ENCODE measurements around the gene PEAK3.

The PEAK3 gene

DNA sequence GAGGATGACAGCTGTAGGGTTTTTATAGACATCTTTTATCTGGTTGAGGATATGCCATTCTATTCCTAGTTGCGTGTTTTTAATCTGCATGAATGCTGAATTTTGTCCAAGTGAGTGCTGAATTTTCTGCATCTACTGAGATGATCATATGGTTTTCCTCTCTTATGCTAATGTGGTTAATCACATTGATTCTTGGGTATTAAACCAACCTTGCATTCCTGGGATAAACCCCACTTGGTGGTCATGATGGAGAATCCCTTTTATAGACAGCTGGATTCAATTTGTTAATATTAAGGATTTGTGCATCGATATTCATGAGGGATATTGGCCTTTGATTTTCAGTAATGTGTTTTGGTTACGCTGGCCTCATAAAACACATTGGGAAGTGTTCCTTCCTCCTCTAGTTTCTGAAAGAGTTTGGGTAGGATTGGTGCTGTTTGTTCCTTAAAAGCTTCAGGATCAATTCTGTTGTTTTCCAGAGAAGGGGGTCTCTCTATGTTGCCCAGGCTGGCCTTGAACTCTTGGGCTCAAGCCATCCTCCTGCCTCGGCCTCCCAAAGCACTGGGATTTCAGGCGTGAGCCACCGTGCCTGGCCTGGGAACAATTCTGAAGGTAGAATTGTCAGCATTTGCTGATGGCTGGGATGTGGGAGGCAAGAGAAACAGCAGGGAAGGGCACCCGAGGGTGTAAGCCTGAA is 33.3 kb upstream of the PEAK3 start:
- no peak for DNase-seq

DNA sequence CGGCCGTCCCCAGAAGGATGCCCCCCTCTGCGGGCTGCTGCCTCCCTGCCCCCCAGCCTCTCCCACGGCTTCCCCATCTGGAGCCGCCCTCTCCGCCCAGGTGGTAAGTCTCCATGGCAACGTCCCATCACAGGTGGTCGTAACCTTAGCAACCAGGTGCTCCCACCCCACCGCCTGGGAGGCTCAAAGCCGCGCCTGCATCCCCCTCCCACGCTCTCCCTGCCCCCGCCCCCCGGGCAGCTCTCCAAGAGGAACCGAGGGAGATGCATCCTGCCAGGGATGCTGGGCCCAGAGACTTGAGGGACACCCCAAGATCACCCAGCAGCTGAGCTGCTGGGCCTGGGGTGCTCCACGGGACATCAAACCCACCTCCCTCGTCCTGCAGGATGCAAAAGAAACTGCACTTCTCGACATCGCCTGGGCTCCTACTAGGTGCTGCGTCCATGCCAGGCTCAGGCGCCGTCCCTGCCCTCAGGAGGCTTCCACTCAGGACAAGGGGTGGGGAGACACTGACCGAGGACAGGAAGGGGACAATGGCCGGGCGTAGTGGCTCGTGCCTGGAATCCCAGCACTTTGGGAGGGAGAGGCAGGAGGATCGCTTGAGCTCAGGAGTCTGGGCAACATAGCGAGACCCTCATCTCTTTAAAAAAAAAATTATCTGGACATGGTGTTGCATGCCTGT is 31.0 kb upstream of the PEAK3 start:
- no peak for DNase-seq

DNA sequence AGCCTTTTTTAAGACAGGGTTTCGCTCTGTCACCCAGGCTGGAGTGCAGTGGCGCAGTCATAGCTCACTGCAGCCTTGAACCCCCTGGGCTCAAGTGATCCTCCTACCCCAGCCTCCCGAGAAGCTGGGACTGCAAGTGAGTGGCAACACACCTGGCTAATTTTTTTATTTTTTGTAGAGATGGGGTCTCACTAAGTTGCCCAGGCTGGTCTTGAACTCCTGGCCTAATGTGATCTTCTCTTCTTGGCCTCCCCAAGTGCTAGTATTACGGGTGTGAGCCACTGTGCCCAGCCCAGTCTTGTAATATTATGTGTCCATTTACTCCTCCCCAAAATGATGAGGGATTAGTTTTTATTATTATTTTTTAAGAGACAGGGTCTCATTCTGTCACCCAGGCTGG is 29.1 kb upstream of the PEAK3 start:
- DNase-seq: no peak

DNA sequence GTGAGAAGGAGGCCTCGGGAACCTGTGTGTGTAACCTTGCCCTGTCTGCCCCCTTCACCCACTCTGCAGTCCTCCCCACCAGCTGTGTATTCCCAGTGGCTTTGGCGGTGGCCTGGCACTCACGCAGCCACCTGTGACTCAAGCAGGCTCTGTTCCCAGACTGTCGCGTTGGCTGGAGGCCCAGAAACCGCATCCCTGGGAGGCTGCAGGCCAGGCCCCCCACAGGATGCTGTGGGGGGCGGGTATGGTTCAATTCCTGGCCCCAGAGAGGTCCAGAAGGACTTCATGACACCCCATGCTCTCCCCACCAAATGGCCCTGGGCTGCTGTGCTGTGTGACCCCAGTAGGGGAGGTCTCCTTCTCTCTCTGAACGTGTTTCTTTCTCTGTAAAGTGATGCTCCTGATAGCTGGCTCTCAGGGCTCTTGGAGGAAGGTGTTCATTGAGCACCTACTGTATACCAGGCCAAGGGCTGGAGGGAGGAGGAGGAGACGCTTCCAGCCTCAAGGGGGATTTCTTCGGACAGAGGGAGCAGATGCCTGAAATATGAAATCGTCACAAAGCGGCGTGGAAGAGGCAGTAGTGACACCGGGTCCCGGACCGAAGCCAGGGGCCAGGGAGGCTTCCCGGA is 27.9 kb upstream of the PEAK3 start:
- no peak for DNase-seq

GRCh38 chr19:2308114-2308556 is 26.2 kb upstream of the PEAK3 start, which contains the start of gene LINGO3:
LINGO3 (minus strand) TSS chr19:2308154; CDS start chr19:2291776, 16,378 bp downstream.
- DNase-seq: no peak

DNA sequence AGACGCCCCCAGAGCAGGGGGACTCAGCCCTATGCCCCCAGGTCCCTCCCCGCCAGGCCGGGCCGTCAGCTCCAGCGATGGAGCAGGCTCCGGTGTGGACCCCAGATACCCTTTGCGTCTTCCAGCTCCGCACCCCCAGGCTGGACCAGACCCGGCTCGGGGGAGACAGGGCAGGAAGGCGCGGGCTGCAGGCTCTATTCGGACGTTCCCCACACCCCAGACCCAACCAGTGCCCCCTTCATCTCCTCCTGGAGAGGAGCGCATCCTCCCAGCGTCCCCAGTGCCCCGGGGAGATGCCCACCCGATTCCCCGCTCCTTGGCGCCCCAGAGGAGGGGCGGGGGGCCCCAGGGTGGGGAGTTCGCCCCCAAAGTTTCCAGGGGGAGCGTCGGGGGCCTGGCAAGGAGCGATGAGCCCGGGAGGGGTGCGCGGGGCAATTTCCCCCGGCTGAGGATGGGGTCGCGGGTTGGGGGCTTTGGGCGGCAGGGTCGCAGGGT is 25.6 kb upstream of the PEAK3 start:
- no peak for DNase-seq

GRCh38 chr19:2306971-2307370 is 25.0 kb upstream of the PEAK3 start:
- no peak for DNase-seq

DNA sequence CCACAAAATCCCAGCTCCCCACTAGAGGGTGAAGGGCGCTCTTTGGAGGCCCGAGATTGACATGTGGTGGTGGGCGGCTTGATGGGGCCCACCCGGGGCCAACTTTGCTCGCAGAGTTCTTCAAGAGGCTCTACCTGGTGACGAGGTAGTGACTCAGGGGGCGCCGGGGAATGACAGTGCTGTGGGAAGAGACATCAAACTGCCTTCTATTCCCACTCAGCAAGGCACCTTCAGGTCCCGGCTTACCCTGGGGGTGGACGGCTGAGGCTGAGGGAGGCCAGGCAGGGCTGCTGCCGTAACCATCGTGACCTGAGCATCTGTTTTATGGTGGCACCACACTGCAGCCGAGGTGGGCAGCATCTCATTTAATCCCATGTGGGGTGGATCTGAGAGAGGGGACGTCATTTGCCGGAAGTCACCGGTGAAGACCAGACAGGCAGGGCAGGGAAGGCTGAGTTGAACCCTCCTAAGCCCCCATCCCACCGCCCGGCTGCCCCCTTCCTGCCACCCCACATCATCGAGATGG is 24.4 kb upstream of the PEAK3 start:
- no peak for DNase-seq

DNA sequence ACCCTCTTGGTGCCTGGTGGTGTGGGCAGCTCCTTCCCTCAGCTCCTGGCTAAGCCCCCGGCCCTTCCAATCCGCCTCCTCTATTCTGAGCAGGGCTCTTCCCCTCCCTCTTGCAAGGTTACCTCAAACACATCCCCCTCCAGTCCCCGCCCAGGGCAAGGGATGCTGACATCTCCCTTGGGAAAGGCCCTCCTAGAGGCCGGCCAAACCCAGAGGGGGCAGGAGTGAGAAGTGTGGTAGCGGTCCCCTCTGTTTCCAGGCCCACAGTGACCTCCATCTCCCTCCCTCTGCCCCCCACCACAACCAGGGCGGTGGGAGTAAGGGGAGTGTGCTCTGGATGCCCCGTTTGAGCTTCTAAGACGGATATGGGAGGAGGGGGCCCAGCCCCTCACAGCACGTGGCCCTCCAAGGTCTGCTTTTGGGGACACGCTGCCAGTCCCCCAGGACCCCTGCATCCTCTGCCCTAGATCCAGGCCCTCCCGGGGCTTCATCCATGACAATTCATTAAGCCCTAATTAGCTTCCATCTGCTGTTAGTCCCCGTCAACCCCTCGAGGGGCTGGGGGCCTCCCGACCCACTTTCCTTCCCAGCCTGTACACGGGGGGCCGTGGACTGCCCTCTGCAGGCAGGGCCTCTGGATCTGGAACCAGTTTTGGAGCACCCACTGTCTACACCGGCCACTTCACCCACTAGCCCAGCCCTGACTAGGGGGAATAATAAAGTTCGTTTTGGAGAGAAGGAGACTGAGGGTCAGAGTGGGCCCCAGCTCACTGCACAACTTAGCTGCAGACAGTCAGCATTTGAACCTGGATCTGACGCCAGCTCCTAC is 23.7 kb upstream of the PEAK3 start:
- DNase-seq: no peak

DNA sequence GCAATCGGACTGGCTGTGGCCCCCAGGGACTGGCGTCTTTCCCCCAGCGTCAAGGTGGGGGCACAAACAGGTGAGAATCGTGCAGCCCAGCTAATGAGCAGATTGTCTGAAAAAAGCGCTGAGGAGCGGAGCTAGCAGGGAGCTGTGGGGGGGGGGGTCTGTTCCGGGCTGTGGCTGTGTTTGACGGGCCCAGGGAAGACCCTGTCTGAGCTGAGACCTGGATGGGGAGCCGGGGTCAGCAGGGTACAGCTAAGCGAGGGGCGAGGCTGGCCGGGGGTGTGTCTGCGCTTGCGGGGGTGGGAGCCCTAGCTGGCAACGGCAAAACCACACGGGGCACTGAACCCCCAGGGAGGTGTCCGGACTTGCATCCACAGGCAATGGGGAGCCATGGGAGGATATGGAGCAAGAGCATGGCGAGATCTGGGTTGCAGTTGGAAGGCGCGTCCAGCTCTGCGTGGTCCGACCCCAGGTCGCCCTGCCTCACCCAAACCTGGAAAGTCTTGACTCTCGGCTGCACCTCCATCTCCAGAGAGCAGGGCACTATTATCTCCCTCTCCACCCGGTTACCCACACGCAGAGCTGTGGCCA is 21.3 kb upstream of the PEAK3 start:
- DNase-seq: no peak

DNA sequence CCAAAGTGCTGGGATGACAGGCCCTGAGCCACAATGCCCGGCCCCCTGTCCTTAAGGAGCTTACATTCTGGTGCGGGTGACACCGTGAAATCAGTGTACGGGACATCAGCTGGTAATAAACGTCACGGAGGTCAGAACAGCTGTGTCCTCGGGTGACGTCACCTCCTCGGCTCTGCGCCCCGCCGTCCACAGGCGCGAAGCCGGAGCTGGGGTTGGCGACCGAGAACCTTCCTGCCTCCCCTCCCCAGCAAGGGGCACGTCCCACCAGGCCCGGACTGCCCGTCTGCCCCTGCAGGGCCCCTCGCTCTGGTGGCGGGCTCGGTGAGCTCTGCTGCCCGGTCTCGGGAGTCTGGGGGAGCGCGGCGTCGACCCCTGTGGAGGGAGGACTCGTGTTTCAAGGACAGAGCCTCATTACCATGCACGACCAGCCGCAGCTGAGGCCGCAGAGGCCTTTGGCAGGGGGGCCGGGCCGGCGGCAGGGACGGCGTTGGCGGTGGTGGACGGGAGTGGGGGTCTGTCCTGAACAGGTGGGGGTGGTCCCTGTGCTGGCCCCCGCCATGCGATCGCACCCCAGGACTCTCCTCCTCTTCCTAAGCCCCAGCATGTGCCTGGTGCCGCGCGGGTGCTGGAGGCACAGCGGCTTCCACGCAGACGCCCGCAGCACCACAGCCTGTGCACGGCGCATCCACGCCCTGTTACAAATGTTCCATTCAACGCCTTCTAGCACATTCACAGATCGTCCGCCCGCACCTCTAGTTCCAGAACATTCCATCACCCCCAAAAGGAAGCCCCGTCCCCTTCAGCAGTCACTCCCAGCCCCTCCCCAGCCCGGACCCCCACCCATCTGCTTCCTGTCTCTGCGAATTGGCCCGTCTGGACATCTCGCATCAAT is 20.6 kb upstream of the PEAK3 start:
- no peak for DNase-seq

GRCh38 chr19:2300533-2300932 is 18.6 kb upstream of the PEAK3 start:
- DNase-seq: no peak

- no peak for DNase-seq
Observed at GRCh38 chr19:2296141-2296540, 14.2 kb upstream of the PEAK3 start.

DNA sequence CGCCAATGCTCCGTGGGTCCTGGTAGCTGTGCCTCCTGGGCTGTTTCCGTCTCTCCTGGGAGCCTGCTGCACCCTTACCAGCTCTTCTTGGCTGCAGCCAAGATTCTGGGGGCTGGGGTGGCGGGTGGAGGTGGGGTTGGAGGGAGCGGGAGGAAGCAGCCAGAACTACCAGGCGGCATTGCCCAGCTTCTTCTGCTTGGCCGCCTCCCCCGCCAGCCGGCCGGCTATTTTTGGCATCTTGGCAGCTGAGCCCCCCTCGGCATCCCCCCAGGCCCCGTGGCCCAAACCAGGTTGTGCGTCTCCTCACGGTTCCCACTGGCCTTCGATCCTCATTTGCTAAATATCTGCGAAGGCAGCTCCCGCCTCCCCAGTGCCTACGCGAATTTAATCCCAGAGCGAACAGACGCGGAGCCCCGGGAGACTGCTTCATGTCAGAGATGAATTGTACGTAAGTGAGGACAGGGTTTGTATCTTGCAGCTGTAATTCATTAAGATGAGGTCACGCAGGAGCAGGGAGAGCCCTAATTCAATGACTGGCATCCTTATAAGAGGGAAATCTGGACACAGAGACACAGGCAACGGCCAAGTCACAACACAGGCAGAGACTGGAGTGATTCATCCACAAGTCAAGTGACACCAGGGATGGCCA is 12.8 kb upstream of the PEAK3 start:
- no peak for DNase-seq

DNA sequence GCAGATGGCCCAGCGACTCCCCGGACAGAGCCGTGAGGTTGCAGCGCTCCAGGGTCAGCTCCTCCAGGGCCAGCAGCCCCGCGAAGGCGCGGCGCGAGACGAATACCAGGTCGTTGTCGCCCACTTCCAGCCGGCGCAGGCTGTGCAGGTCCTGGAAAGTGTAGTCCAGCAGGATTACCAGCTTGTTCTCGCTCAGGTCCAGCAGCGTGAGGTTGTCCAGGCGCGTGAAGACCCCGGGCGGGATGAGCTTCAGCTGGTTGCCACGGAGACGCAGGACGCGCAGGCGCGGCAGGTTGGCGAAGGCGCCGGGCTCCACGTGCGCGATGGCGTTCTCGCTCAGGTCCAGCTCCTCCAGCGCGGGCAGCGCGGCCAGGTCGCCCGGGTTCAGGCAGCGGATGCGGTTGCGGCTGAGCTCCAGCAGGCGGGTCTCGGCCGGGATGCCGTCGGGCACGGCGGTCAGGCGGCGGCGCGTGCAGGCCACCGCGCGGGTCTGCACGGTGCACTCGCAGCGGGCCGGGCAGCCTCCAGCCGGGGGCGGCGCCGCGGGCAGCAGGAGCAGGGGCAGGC is 9.3 kb upstream of the PEAK3 start:
- DNase-seq: no peak

GRCh38 chr19:2290441-2291184 is 8.6 kb upstream of the PEAK3 start:
- DNase-seq: no peak

GRCh38 chr19:2289714-2290435 is 7.9 kb upstream of the PEAK3 start:
- no peak for DNase-seq

- DNase-seq: no peak
Observed at GRCh38 chr19:2288818-2289713, 7.1 kb upstream of the PEAK3 start.
